ENCODE measurements around the gene CISTR.

GRCh38 chr12:53744751-53745150 is 7.0 kb downstream of the CISTR start:
- TF ChIP-seq POLR2AphosphoS5 (IDR thresholded peaks at IDR 0.05; ENCODE audit: low read depth) (no peak), CTCF (IDR thresholded peaks at IDR 0.05; ENCODE audit: insufficient read depth, low read length) (no peak), SPI1 (IDR thresholded peaks at IDR 0.05; ENCODE audit: borderline replicate concordance, low read depth) (no peak)
- TF ChIP-seq, protein P1, sequence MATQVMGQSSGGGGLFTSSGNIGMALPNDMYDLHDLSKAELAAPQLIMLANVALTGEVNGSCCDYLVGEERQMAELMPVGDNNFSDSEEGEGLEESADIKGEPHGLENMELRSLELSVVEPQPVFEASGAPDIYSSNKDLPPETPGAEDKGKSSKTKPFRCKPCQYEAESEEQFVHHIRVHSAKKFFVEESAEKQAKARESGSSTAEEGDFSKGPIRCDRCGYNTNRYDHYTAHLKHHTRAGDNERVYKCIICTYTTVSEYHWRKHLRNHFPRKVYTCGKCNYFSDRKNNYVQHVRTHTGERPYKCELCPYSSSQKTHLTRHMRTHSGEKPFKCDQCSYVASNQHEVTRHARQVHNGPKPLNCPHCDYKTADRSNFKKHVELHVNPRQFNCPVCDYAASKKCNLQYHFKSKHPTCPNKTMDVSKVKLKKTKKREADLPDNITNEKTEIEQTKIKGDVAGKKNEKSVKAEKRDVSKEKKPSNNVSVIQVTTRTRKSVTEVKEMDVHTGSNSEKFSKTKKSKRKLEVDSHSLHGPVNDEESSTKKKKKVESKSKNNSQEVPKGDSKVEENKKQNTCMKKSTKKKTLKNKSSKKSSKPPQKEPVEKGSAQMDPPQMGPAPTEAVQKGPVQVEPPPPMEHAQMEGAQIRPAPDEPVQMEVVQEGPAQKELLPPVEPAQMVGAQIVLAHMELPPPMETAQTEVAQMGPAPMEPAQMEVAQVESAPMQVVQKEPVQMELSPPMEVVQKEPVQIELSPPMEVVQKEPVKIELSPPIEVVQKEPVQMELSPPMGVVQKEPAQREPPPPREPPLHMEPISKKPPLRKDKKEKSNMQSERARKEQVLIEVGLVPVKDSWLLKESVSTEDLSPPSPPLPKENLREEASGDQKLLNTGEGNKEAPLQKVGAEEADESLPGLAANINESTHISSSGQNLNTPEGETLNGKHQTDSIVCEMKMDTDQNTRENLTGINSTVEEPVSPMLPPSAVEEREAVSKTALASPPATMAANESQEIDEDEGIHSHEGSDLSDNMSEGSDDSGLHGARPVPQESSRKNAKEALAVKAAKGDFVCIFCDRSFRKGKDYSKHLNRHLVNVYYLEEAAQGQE (IDR thresholded peaks at IDR 0.05; ENCODE audit: insufficient replicate concordance, low read depth): no peak

Data from HL-60 (cell line).